H1 (cell line): ENCODE data around the gene RNF220. TPM values are rescaled to one million over a fixed set of nuclear protein-coding genes. Genes with fewer than 3 reads are reported as not detected.

ENCODE experiments used
- CTCF ChIA-PET: fragments of 300-600 bp; sonication (Branson Sonifier 250); formaldehyde crosslinking; loops from one replicate; lab custom pipeline; 2021; ENCODE audit not compliant: partially characterized antibody; lab: Charles Lee
- POLR2A ChIA-PET: fragments of 300-600 bp; sonication (Branson Sonifier 250); formaldehyde crosslinking; loops from one replicate; lab custom pipeline; 2021; ENCODE audit warnings: inconsistent platforms; ENCODE audit not compliant: partially characterized antibody; lab: Charles Lee
- DNase-seq, 2 experiments: peaks; one replicate each; pipeline versions ENCODE4 v3.0.0 to v3.0.0-alpha.2; 2010 to 2022; ENCODE audit warnings: low spot score in 2 of 2, low read depth in 1 of 2, mixed read lengths in 1 of 2
- FAIRE-seq: peaks from 2 replicates; lab custom pipeline; 2011; peaks lifted over from hg19 to GRCh38; lab: Jason Lieb, UNC
- H2AFZ ChIP-seq: 2 replicates; pipeline ENCODE4 v1.8.1; 2012; ENCODE audit warnings: low read length, inconsistent platforms
- H2AK5ac ChIP-seq: 2 replicates; pipeline ENCODE4 v1.6.1; 2013; ENCODE audit warnings: low read depth, low read length
- H2BK120ac ChIP-seq: replicated peaks from 2 replicates; pipeline ENCODE3; 2013; ENCODE audit warnings: low read depth, low read length, inconsistent platforms
- H2BK12ac ChIP-seq: 2 replicates; pipeline ENCODE4 v1.6.1; 2013; ENCODE audit warnings: low read depth, low read length
- H2BK15ac ChIP-seq: 2 replicates; pipeline ENCODE4 v1.6.1; 2013; ENCODE audit warnings: low read length
- H2BK20ac ChIP-seq: 2 replicates; pipeline ENCODE4 v1.6.1; 2013; ENCODE audit warnings: low read length
- H2BK5ac ChIP-seq: 2 replicates; pipeline ENCODE4 v1.6.1; 2013; ENCODE audit warnings: low read depth, low read length
- H3K14ac ChIP-seq: 2 replicates; pipeline ENCODE4 v1.6.1; 2013; ENCODE audit warnings: inconsistent platforms; ENCODE audit not compliant: insufficient read length
- H3K18ac ChIP-seq: 2 replicates; pipeline ENCODE4 v1.6.1; 2013; ENCODE audit warnings: low read length; ENCODE audit errors: extremely low read depth
- H3K23ac ChIP-seq: 2 replicates; pipeline ENCODE4 v1.6.1; 2013; ENCODE audit warnings: inconsistent platforms; ENCODE audit not compliant: insufficient read length
- H3K23me2 ChIP-seq: 2 replicates; pipeline ENCODE4 v1.6.1; 2013; ENCODE audit warnings: low read depth, low read length
- H3K27ac ChIP-seq: 2 replicates; pipeline ENCODE4 v1.6.1; 2011; ENCODE audit warnings: low read depth, low read length, inconsistent platforms
- H3K27me3 ChIP-seq, 4 experiments: replicated peaks in 1 of 4; 1 replicate in 1 of 4; 2 replicates in 3 of 4; pipeline versions ENCODE4 v1.6.1 to v1.8.1; 2011 to 2013; ENCODE audit warnings: low read length in 3 of 4, mild to moderate bottlenecking in 3 of 4, inconsistent platforms in 2 of 4, mixed read lengths in 2 of 4, moderate library complexity in 1 of 4; ENCODE audit not compliant: control insufficient read depth in 3 of 4, insufficient read depth in 3 of 4; ENCODE audit errors: extremely low read depth in 1 of 4
- H3K36me3 ChIP-seq, 4 experiments: 2 replicates each; pipeline versions ENCODE4 v1.6.1 to v1.8.1; 2011 to 2013; ENCODE audit warnings: mild to moderate bottlenecking in 4 of 4, low read length in 3 of 4, moderate library complexity in 2 of 4, control low read depth in 1 of 4, inconsistent platforms in 1 of 4; ENCODE audit not compliant: insufficient read depth in 4 of 4, control insufficient read depth in 2 of 4
- H3K4ac ChIP-seq: replicated peaks from 2 replicates; pipeline ENCODE3; 2013; ENCODE audit warnings: low read length, low read depth, mixed read lengths, inconsistent platforms; ENCODE audit not compliant: insufficient read length
- H3K4me1 ChIP-seq, 4 experiments: replicated peaks in 1 of 4; 1 replicate in 1 of 4; 2 replicates in 3 of 4; pipeline versions ENCODE4 v1.6.1 to v1.8.1; 2011 to 2013; ENCODE audit warnings: low read length in 3 of 4, inconsistent platforms in 2 of 4, mixed read lengths in 1 of 4; ENCODE audit not compliant: insufficient read depth in 4 of 4, control insufficient read depth in 3 of 4
- H3K4me2 ChIP-seq, 2 experiments: 2 replicates each; pipeline versions ENCODE4 v1.6.1 to v1.8.1; 2011 to 2013; ENCODE audit warnings: low read depth in 2 of 2, low read length in 2 of 2, control low read depth in 1 of 2, inconsistent platforms in 1 of 2, mild to moderate bottlenecking in 1 of 2; ENCODE audit not compliant: insufficient read depth in 1 of 2
- H3K4me3 ChIP-seq, 4 experiments: fragments of 200-600, 300-600 bp in 1 of 4; sonication (generic), shearing (Covaris generic), sonication (Bioruptor Twin) in 1 of 4; 2 replicates each; pipeline versions ENCODE4 v1.5.1 to v1.8.1; 2011 to 2016; ENCODE audit warnings: low read length in 4 of 4, low read depth in 3 of 4, control low read depth in 2 of 4, inconsistent platforms in 2 of 4, mild to moderate bottlenecking in 2 of 4, mixed read lengths in 1 of 4, moderate library complexity in 1 of 4; ENCODE audit not compliant: insufficient read depth in 2 of 4; ENCODE audit errors: extremely low read depth in 1 of 4
- H3K56ac ChIP-seq: replicated peaks from 2 replicates; pipeline ENCODE3; 2013; ENCODE audit warnings: low read depth, mild to moderate bottlenecking, mixed read lengths, low read length, inconsistent platforms; ENCODE audit not compliant: insufficient read length
- H3K79me1 ChIP-seq: 2 replicates; pipeline ENCODE4 v1.6.1; 2013; ENCODE audit warnings: low read depth, low read length, control low read depth
- H3K79me2 ChIP-seq, 2 experiments: 2 replicates each; pipeline versions ENCODE4 v1.6.1 to v1.8.1; 2012 to 2013; ENCODE audit warnings: low read length in 2 of 2, mild to moderate bottlenecking in 2 of 2, inconsistent platforms in 1 of 2; ENCODE audit not compliant: insufficient read depth in 2 of 2, control insufficient read depth in 1 of 2
- H3K9ac ChIP-seq, 4 experiments: replicated peaks in 1 of 4; 1 replicate in 1 of 4; 2 replicates in 3 of 4; pipeline versions ENCODE4 v1.6.1 to v1.8.1; 2011 to 2013; ENCODE audit warnings: low read depth in 3 of 4, low read length in 3 of 4, control low read depth in 2 of 4, mild to moderate bottlenecking in 2 of 4, moderate library complexity in 2 of 4, inconsistent platforms in 1 of 4; ENCODE audit errors: extremely low read depth in 1 of 4
- H3K9me3 ChIP-seq, 2 experiments: 2 replicates each; pipeline versions ENCODE4 v1.6.1 to v1.8.1; 2012 to 2013; ENCODE audit warnings: mild to moderate bottlenecking in 2 of 2, moderate library complexity in 2 of 2, control low read depth in 1 of 2, inconsistent platforms in 1 of 2, low read depth in 1 of 2, low read length in 1 of 2, mixed read lengths in 1 of 2; ENCODE audit not compliant: insufficient read depth in 2 of 2
- H4K20me1 ChIP-seq, 2 experiments: replicated peaks in 1 of 2; 2 replicates each; pipeline versions ENCODE3 to v1.8.1; 2011 to 2013; ENCODE audit warnings: inconsistent platforms in 2 of 2, low read length in 2 of 2, mild to moderate bottlenecking in 1 of 2; ENCODE audit not compliant: insufficient read depth in 2 of 2, control insufficient read depth in 1 of 2
- H4K5ac ChIP-seq: 2 replicates; pipeline ENCODE4 v1.6.1; 2013; ENCODE audit warnings: low read length, low read depth, mixed read lengths, inconsistent platforms; ENCODE audit not compliant: insufficient read length
- H4K8ac ChIP-seq: 2 replicates; pipeline ENCODE4 v1.8.0; 2013; ENCODE audit warnings: mild to moderate bottlenecking, moderate library complexity, low read length, inconsistent platforms; ENCODE audit not compliant: insufficient read depth; ENCODE audit errors: extremely low read depth
- H4K91ac ChIP-seq: replicated peaks from 2 replicates; pipeline ENCODE3; 2013; ENCODE audit warnings: low read length, mixed read lengths, inconsistent platforms; ENCODE audit not compliant: insufficient read length
- ATF2 ChIP-seq: IDR thresholded peaks from 2 replicates; pipeline ENCODE4 v1.6.1; 2012; ENCODE audit warnings: low read length, inconsistent platforms
- CBX5 ChIP-seq: fragments of 300-800, 300-1000 bp; sonication (generic); IDR thresholded peaks from 2 replicates; pipeline ENCODE4 v1.7.1; 2016; ENCODE audit warnings: antibody characterized with exemption, low read length, low read depth
- CBX8 ChIP-seq: fragments of 300-800, 300-1000 bp; sonication (generic); IDR thresholded peaks from 2 replicates; pipeline ENCODE4 v1.7.1; 2016; ENCODE audit warnings: low read depth, low read length, borderline replicate concordance
- KDM1A ChIP-seq: fragments of 200-600, 300-600 bp; sonication (generic); IDR thresholded peaks from 2 replicates; pipeline ENCODE4 v1.7.1; 2016; ENCODE audit warnings: mild to moderate bottlenecking, low read length, borderline replicate concordance
- RAD21 ChIP-seq, 2 experiments: IDR thresholded peaks in 1 of 2; conservative IDR thresholded peaks in 1 of 2; 2 replicates each; pipeline ENCODE4 v1.6.1; 2011; ENCODE audit warnings: low read depth in 2 of 2, low read length in 2 of 2, improper control_type of control experiment in 1 of 2, inconsistent platforms in 1 of 2, mild to moderate bottlenecking in 1 of 2, moderate library complexity in 1 of 2
- SIRT6 ChIP-seq: IDR thresholded peaks from one replicate; pipeline ENCODE4 v1.7.1; 2012; ENCODE audit warnings: low read length, inconsistent platforms
- SP2 ChIP-seq: IDR thresholded peaks from 2 replicates; pipeline ENCODE4 v1.6.1; 2012; ENCODE audit warnings: mild to moderate bottlenecking, low read length, inconsistent platforms
- TAF7 ChIP-seq: optimal IDR thresholded peaks from 2 replicates; pipeline ENCODE3; 2011; ENCODE audit warnings: low read depth, mild to moderate bottlenecking, inconsistent platforms, low read length, moderate library complexity, borderline replicate concordance
- ZNF274 ChIP-seq: IDR thresholded peaks from 2 replicates; pipeline ENCODE4 v1.7.0; 2012; ENCODE audit warnings: low read length, borderline replicate concordance; ENCODE audit errors: extremely low read depth
- WGBS, 2 experiments: shearing (Covaris generic) in 1 of 2; methylation state at CpG; one replicate each; pipeline versions ENCODE4 v1.1.6 to v1.1.7; 2013 to 2015; ENCODE audit warnings: low lambda C conversion rate in 2 of 2, mixed read lengths in 2 of 2, inconsistent platforms in 1 of 2, low coverage in 1 of 2, missing lambda C conversion rate in 1 of 2; ENCODE audit not compliant: insufficient replicate concordance in 2 of 2, insufficient coverage in 1 of 2, insufficient read length in 1 of 2; ENCODE audit errors: extremely low coverage in 1 of 2, missing lambda C conversion rate in 1 of 2; 5-methylcytosine and 5-hydroxymethylcytosine counted together
- polyA plus RNA-seq, 7 experiments: library from polyadenylated mRNA; depleted of rRNA in 3 of 7; stranded (reverse) in 5 of 7; unstranded in 2 of 7; fragments of >200 nt in 5 of 7; fragments of 200-250 nt in 2 of 7; gene quantifications; 1 replicate in 5 of 7; 2 replicates in 1 of 7; 4 replicates in 1 of 7; pipeline versions ENCODE4 v1.2.1 to v1.2.3, GENCODE V29; 2011 to 2013; ENCODE audit warnings: missing spikeins in 2 of 7, mixed read lengths in 2 of 7
- total RNA-seq: library from RNA; stranded (reverse); fragmentation: NEBNext Ultra II Directional; extraction: Animal tissue kit (Norgen Biotek cat#: 25700); gene quantifications from 2 replicates; pipeline ENCODE4 v1.2.1, GENCODE V29; 2021

RNF220 gene
- total and polyA plus RNA-seq, 2 of the 8 experiments (the other 6 are each of a cell fraction or from before 2014, with no cell fraction given), result 123 to 160 TPM

- peaks cover 3 to 11% (median 6%) of the 10 kb centered on the region in 4 experiments; a peak in 5 of 7 replicates for H3K4me1 ChIP-seq
- no peak overlapping the region for H4K91ac ChIP-seq
- no peak overlapping the region for H2BK15ac ChIP-seq
- no peak overlapping the region for H3K4ac ChIP-seq
- FAIRE-seq (no peak), DNase-seq (no peak)
- no peak overlapping the region for H2BK120ac ChIP-seq
- H3K23ac ChIP-seq, result no peak overlapping the region
- H4K5ac ChIP-seq, result no peak overlapping the region
- no peak overlapping the region for H3K9ac ChIP-seq
- H4K8ac ChIP-seq, result no peak overlapping the region
- H3K79me2 ChIP-seq, result no peaks in the 10 kb centered on the region
- no peaks in the 10 kb centered on the region for H4K20me1 ChIP-seq
- H3K14ac ChIP-seq, result no peak overlapping the region
- no peak overlapping the region for H2BK5ac ChIP-seq
- H3K79me1 ChIP-seq, result no peaks in the 10 kb centered on the region
- H2BK20ac ChIP-seq, result no peak overlapping the region
- no peak overlapping the region for H3K4me2 ChIP-seq
- no peak overlapping the region for H3K4me3 ChIP-seq
- H3K27me3 ChIP-seq, result no peaks in the 10 kb centered on the region; a peak in 1 of 7 replicates
- 90% methylated on average over 10 of the region's 10 CpGs; no CpG with 5 or more reads in 1 of the 2 experiments for WGBS, 2 experiments
- no peak overlapping the region for H2AFZ ChIP-seq
- no peaks in the 10 kb centered on the region for H3K36me3 ChIP-seq
- ChIA-PET CTCF (interaction anchor here (0.5 to 5.9 kb wide), 9 partner anchors 11 to 135 kb away, joined by 3 to 29 read pairs (median 3); no protein-coding TSS in a partner anchor), POLR2A (interaction anchor here (3.3 kb wide), 1 partner anchor 9 kb away, joined by 14 read pairs; no protein-coding TSS in a partner anchor)
- H3K18ac ChIP-seq, result no peak overlapping the region
- H2AK5ac ChIP-seq, result no peak overlapping the region; the same call in 1 of the 2 replicates
- H3K9me3 ChIP-seq, result no peaks in the 10 kb centered on the region
- H3K23me2 ChIP-seq, result peaks cover 11% of the 10 kb centered on the region
- 0 out of 2 replicates have a peak overlapping the region, but pooled peaks have one; percentile 9 for H2BK12ac ChIP-seq
- no peak overlapping the region for H3K27ac ChIP-seq
- H3K56ac ChIP-seq, result no peak overlapping the region
- no peak for TF ChIP-seq CBX8
- TF ChIP-seq ZNF274, result no peak
- no peak for TF ChIP-seq TAF7
- TF ChIP-seq KDM1A, result no peak
- TF ChIP-seq CBX5, result no peak
- TF ChIP-seq RAD21 (IDR thresholded peaks at IDR 0.05 in 1 of 2, conservative IDR thresholded peaks at IDR 0.05 in 1 of 2; ENCODE audit: low read depth in 2 of 2, low read length in 2 of 2), result no peak
- no peak for TF ChIP-seq ATF2
- no peak for TF ChIP-seq SP2
- TF ChIP-seq SIRT6, result no peak
Measured at GRCh38 chr1:44670751-44671640, 265.9 kb downstream of the RNF220 start.
